Muscle of leg (tissue), 9 donors: ENCODE data around the gene MIER3. TPM values are rescaled to one million over a fixed set of nuclear protein-coding genes. Genes with fewer than 3 reads are reported as not detected.

Experiments
- polyA plus RNA-seq, 8 donors: library from polyadenylated mRNA; unstranded; fragments of 120-200 nt; gene quantifications; one replicate each; pipeline versions ENCODE4 v1.2.1 to v1.2.3, GENCODE V29; 2013; ENCODE audit warnings: inconsistent platforms in 1 of 8, low replicate concordance in 1 of 8; ENCODE audit not compliant: insufficient read length in 8 of 8, insufficient read depth in 1 of 8
- total RNA-seq: library from RNA; stranded (reverse); fragments of 120-200 nt; gene quantifications from one replicate; pipeline ENCODE4 v1.2.4, GENCODE V29; 2013

MIER3 gene
- total and polyA plus RNA-seq, 9 donors, result 15.0 to 28.5 (median 20.3) TPM

Other genes with a start within 250 kb of the MIER3 start
- 17.7 TPM for gene MAP3K1, start 136.6 kb downstream of the MIER3 start, total RNA-seq
- gene MAP3K1, start 136.6 kb downstream of the MIER3 start, polyA plus RNA-seq, result 10 to 100 TPM; 11.9 to 20.6 (median 14.5) TPM
- gene SETD9, start 42.5 kb downstream of the MIER3 start, total RNA-seq, result 6.2 TPM
- gene SETD9, start 42.5 kb downstream of the MIER3 start, polyA plus RNA-seq, result 10 to 100 TPM in 3 of 8 donors, 1 to 10 TPM in 5; 6.4 to 12.4 (median 9.6) TPM
- 91.0 TPM for gene GPBP1, start 221.9 kb upstream of the MIER3 start, total RNA-seq
- 10 to 100 TPM; 68.0 to 95.0 (median 82.2) TPM for gene GPBP1, start 221.9 kb upstream of the MIER3 start, polyA plus RNA-seq